ENCODE measurements around the gene KHDC4. TPM values are rescaled to one million over a fixed set of nuclear protein-coding genes. Genes with fewer than 3 reads are reported as not detected.

Gene KHDC4
- total and polyA plus RNA-seq, 10 of the 15 experiments (the other 5 are each of a cell fraction or from before 2014, with no cell fraction given), result 11.7 to 109 (median 41.9) TPM

GRCh38 chr1:155884031-155884960 is 49.9 kb downstream of the KHDC4 start:
- DNase-seq (ENCODE audit: low read depth, low spot score) (no peak), ATAC-seq (no peak), FAIRE-seq (no peak)
- H3K36me3 ChIP-seq (ENCODE audit: control insufficient read depth in 2 of 2, insufficient read depth in 2 of 2, low read length in 1 of 2), result no peaks in the 10 kb centered on the region; a peak in 2 of 4 replicates
- H3K27me3 ChIP-seq (replicated peaks in 1 of 2; ENCODE audit: control insufficient read depth in 2 of 2, insufficient read depth in 2 of 2, low read length in 1 of 2), result no peaks in the 10 kb centered on the region
- H3K4me3 ChIP-seq, result no peak overlapping the region
- BruUV-seq (replicated peaks), result TSS peak; percentile 47
- H3K9me3 ChIP-seq (replicated peaks; ENCODE audit: control insufficient read depth, insufficient read depth, low read length), result no peaks in the 10 kb centered on the region
- ChIA-PET SMC1A (ENCODE audit: uncharacterized antibody, unreplicated experiment) (interaction anchor here (0.6 to 3.9 kb wide), 7 partner anchors 10 to 244 kb away, joined by 3 to 29 read pairs (median 3); partner anchors contain the start of genes GON4L and SYT11), CTCF (interaction anchor here (0.7 to 2.3 kb wide), 3 partner anchors 22 to 46 kb away, joined by 3 to 6 read pairs (median 3); partner anchors contain the start of gene SYT11), POLR2A (interaction anchor here (0.5 to 3.1 kb wide), 7 partner anchors 9 to 380 kb away, joined by 3 to 22 read pairs (median 4); partner anchors contain the start of genes GON4L and SYT11), RAD21 (ENCODE audit: unreplicated experiment) (interaction anchor here (1.7 to 2.3 kb wide), 3 partner anchors 14 to 182 kb away, joined by 6 to 17 read pairs (median 6); partner anchors contain the start of gene SYT11)
- H2AFZ ChIP-seq (ENCODE audit: control insufficient read depth, low read depth, low read length), result no peak overlapping the region
- H3K27ac ChIP-seq (ENCODE audit: control insufficient read depth, insufficient read depth), result no peak overlapping the region
- no peaks in the 10 kb centered on the region for H3K79me2 ChIP-seq (ENCODE audit: control insufficient read depth, insufficient read depth, low read length)
- intact Hi-C loops (cut with micrococcal nuclease; ENCODE audit: unreplicated experiment) (no loop called here), in situ Hi-C loops (cut with MboI) (no loop called here)
- H4K20me1 ChIP-seq (ENCODE audit: control insufficient read depth, insufficient read depth), result no peaks in the 10 kb centered on the region
- no peak overlapping the region for H3K4me2 ChIP-seq (ENCODE audit: control insufficient read depth, insufficient read depth)
- no peak overlapping the region for H3K9ac ChIP-seq (ENCODE audit: control insufficient read depth, insufficient read depth, low read length)
- WGBS (ENCODE audit: insufficient coverage, insufficient replicate concordance, low lambda C conversion rate, missing lambda C conversion rate), result 79% methylated on average over 9 of the region's 9 CpGs
- H3K4me1 ChIP-seq (ENCODE audit: control insufficient read depth, insufficient read depth, low read length), result peaks cover 7% of the 10 kb centered on the region
- TF ChIP-seq MTA2 (IDR thresholded peaks at IDR 0.05; ENCODE audit: low read depth) (no peak), GABPA (IDR thresholded peaks at IDR 0.05; ENCODE audit: low read depth) (no peak), STAT3 (IDR thresholded peaks at IDR 0.05; ENCODE audit: low read depth, low read length) (no peak), RAD51 (IDR thresholded peaks at IDR 0.05) (no peak)

GRCh38 chr1:155882766-155883165 is 51.4 kb downstream of the KHDC4 start:
- peak overlapping the region; percentile 36 for H3K4me2 ChIP-seq (ENCODE audit: control insufficient read depth, insufficient read depth)
- DNase-seq (ENCODE audit: low read depth, low spot score) (no peak), FAIRE-seq (no peak), ATAC-seq (no peak)
- WGBS (ENCODE audit: insufficient coverage, insufficient replicate concordance, low lambda C conversion rate, missing lambda C conversion rate), result 74% methylated on average over 2 of the region's 2 CpGs
- H3K27ac ChIP-seq (ENCODE audit: control insufficient read depth, insufficient read depth), result 0 out of 2 replicates have a peak overlapping the region, but pooled peaks have one; percentile 6
- CTCF ChIA-PET, result interaction anchor here (0.8 to 2.3 kb wide), 7 partner anchors 10 to 400 kb away, joined by 3 to 8 read pairs (median 3); partner anchors contain the start of genes SMG5 and SYT11
- intact Hi-C loops (cut with micrococcal nuclease; ENCODE audit: unreplicated experiment), result no loop called here
- no peak overlapping the region for H2AFZ ChIP-seq (ENCODE audit: control insufficient read depth, low read depth, low read length)
- RAD21 ChIA-PET (ENCODE audit: unreplicated experiment), result interaction anchor here (0.7 to 2.3 kb wide), 11 partner anchors 11 to 184 kb away, joined by 3 to 17 read pairs (median 4); partner anchors contain the start of gene SYT11
- H4K20me1 ChIP-seq (ENCODE audit: control insufficient read depth, insufficient read depth), result no peaks in the 10 kb centered on the region
- H3K4me3 ChIP-seq, result no peak overlapping the region
- SMC1A ChIA-PET (ENCODE audit: uncharacterized antibody, unreplicated experiment), result interaction anchor here (0.6 to 3.9 kb wide), 13 partner anchors 10 to 246 kb away, joined by 3 to 29 read pairs (median 4); partner anchors contain the start of genes GON4L and SYT11
- H3K9ac ChIP-seq (ENCODE audit: control insufficient read depth, insufficient read depth, low read length), result no peak overlapping the region
- H3K27me3 ChIP-seq (replicated peaks in 1 of 2; ENCODE audit: control insufficient read depth in 2 of 2, insufficient read depth in 2 of 2, low read length in 1 of 2), result no peaks in the 10 kb centered on the region
- no TSS peak for BruUV-seq (replicated peaks)
- no peaks in the 10 kb centered on the region for H3K79me2 ChIP-seq (ENCODE audit: control insufficient read depth, insufficient read depth, low read length)
- H3K36me3 ChIP-seq (ENCODE audit: control insufficient read depth in 2 of 2, insufficient read depth in 2 of 2, low read length in 1 of 2), result no peaks in the 10 kb centered on the region; a peak in 2 of 4 replicates
- POLR2A ChIA-PET, result interaction anchor here (0.6 to 3.1 kb wide), 7 partner anchors 8 to 577 kb away, joined by 3 to 22 read pairs (median 4); partner anchors contain the start of gene SYT11
- peaks cover 7% of the 10 kb centered on the region for H3K4me1 ChIP-seq (ENCODE audit: control insufficient read depth, insufficient read depth, low read length)
- in situ Hi-C loops (cut with MboI), result no loop called here
- H3K9me3 ChIP-seq (replicated peaks; ENCODE audit: control insufficient read depth, insufficient read depth, low read length), result no peaks in the 10 kb centered on the region
- TF ChIP-seq NFYA (IDR thresholded peaks at IDR 0.05; ENCODE audit: borderline replicate concordance, low read depth, low read length), result no peak
- no peak for TF ChIP-seq MYB (IDR thresholded peaks at IDR 0.05; ENCODE audit: borderline replicate concordance, low read depth, low read length)
- TF ChIP-seq KDM1A (IDR thresholded peaks at IDR 0.05; ENCODE audit: borderline replicate concordance), result no peak
- TF ChIP-seq FOXM1 (IDR thresholded peaks at IDR 0.05; ENCODE audit: low read depth, low read length), result no peak
- no peak for TF ChIP-seq JUNB (IDR thresholded peaks at IDR 0.05)
- TF ChIP-seq, protein P1, sequence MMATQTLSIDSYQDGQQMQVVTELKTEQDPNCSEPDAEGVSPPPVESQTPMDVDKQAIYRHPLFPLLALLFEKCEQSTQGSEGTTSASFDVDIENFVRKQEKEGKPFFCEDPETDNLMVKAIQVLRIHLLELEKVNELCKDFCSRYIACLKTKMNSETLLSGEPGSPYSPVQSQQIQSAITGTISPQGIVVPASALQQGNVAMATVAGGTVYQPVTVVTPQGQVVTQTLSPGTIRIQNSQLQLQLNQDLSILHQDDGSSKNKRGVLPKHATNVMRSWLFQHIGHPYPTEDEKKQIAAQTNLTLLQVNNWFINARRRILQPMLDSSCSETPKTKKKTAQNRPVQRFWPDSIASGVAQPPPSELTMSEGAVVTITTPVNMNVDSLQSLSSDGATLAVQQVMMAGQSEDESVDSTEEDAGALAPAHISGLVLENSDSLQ (IDR thresholded peaks at IDR 0.05), result no peak
- no peak for TF ChIP-seq ZNF217 (IDR thresholded peaks at IDR 0.05)
